GM12878 (cell line): ENCODE data around the gene FNDC3A. TPM values are rescaled to one million over a fixed set of nuclear protein-coding genes. Genes with fewer than 3 reads are reported as not detected.

ENCODE experiments used
- ASH2L ChIP-seq: fragments of 300-600, 200-600 bp; sonication (generic); IDR thresholded peaks from 2 replicates; pipeline ENCODE4 v1.6.1; 2017; ENCODE audit warnings: low read depth, mild to moderate bottlenecking, borderline replicate concordance
- JUNB ChIP-seq: IDR thresholded peaks from 2 replicates; pipeline ENCODE4 v1.6.1; 2016; ENCODE audit warnings: antibody characterized with exemption, mild to moderate bottlenecking
- NFIC ChIP-seq: IDR thresholded peaks from 2 replicates; pipeline ENCODE4 v1.6.1; 2012; ENCODE audit warnings: low read depth, mild to moderate bottlenecking, inconsistent platforms, low read length, moderate library complexity
- NFXL1 ChIP-seq: fragments of 450-650 bp; IDR thresholded peaks from 2 replicates; pipeline ENCODE4 v1.6.1; 2017; ENCODE audit warnings: antibody characterized with exemption, mild to moderate bottlenecking, borderline replicate concordance
- NFYA ChIP-seq: IDR thresholded peaks from 2 replicates; pipeline ENCODE4 v1.6.1; 2011; ENCODE audit warnings: low read depth, mild to moderate bottlenecking, low read length, improper control_type of control experiment, borderline replicate concordance
- NR2C2 ChIP-seq: IDR thresholded peaks from 2 replicates; pipeline ENCODE4 v1.6.1; 2011; ENCODE audit warnings: borderline replicate concordance, low read depth; ENCODE audit not compliant: control insufficient read depth, insufficient read length
- RB1 ChIP-seq: fragments of 450-650 bp; formaldehyde crosslinking; IDR thresholded peaks from 2 replicates; pipeline ENCODE4 v1.6.1; 2017; ENCODE audit warnings: mild to moderate bottlenecking, borderline replicate concordance
- RUNX3 ChIP-seq: IDR thresholded peaks from 2 replicates; pipeline ENCODE4 v1.6.1; 2012; ENCODE audit warnings: low read length, inconsistent platforms
- SIN3A ChIP-seq: IDR thresholded peaks from 2 replicates; pipeline ENCODE4 v1.6.1; 2012; ENCODE audit warnings: low read depth, low read length, improper control_type of control experiment
- SUZ12 ChIP-seq: fragments of 200-600 bp; sonication (generic); IDR thresholded peaks from one replicate; pipeline ENCODE4 v1.6.1; 2018; ENCODE audit warnings: antibody characterized with exemption, mild to moderate bottlenecking; ENCODE audit not compliant: unreplicated experiment
- TBL1XR1 ChIP-seq: IDR thresholded peaks from 2 replicates; pipeline ENCODE4 v1.6.1; 2012; ENCODE audit warnings: low read depth, low read length, improper control_type of control experiment
- ZNF622 ChIP-seq: fragments of 450-650 bp; IDR thresholded peaks from 2 replicates; pipeline ENCODE4 v1.6.1; 2017; ENCODE audit warnings: mild to moderate bottlenecking, inconsistent platforms
- polyA plus RNA-seq, 11 experiments: library from polyadenylated mRNA; depleted of rRNA in 4 of 11; unstranded in 6 of 11; stranded (reverse) in 5 of 11; fragments of >200 nt; fragmentation: Nextera tagmentation in 4 of 11; fragmentation: Illumina TruSeq in 1 of 11; extraction: Ambion mirVana in 4 of 11; extraction: Trizol in 1 of 11; gene quantifications; 1 replicate in 1 of 11; 2 replicates in 10 of 11; pipeline versions ENCODE4 v1.2.1 to v1.2.3, GENCODE V29; 2011 to 2016; ENCODE audit warnings: inconsistent platforms in 2 of 11, missing spikeins in 2 of 11, low read depth in 1 of 11
- total RNA-seq, 4 experiments: library from RNA; depleted of rRNA in 3 of 4; stranded (reverse); fragments of >200 nt in 3 of 4; fragmentation: Illumina TruSeq in 1 of 4; extraction: Trizol in 1 of 4; gene quantifications; 2 replicates each; pipeline versions ENCODE4 v1.2.1 to v1.2.3, GENCODE V29; 2013 to 2021
- TF ChIP-seq, protein P1 (sequence below): fragments of 450-650 bp; IDR thresholded peaks from 2 replicates; pipeline ENCODE4 v1.6.1; 2016; ENCODE audit warnings: mild to moderate bottlenecking
- TF ChIP-seq, protein P2 (sequence below): fragments of 450-650 bp; IDR thresholded peaks from 2 replicates; pipeline ENCODE4 v1.6.1; 2016; ENCODE audit warnings: mild to moderate bottlenecking, moderate library complexity, borderline replicate concordance
- TF ChIP-seq, protein P3 (sequence below): IDR thresholded peaks from 2 replicates; pipeline ENCODE4 v1.6.1; 2011; ENCODE audit warnings: mild to moderate bottlenecking, low read depth, low read length, moderate library complexity; ENCODE audit not compliant: insufficient replicate concordance
- TF ChIP-seq, protein P4 (sequence below): IDR thresholded peaks from 2 replicates; pipeline ENCODE4 v1.6.1; 2011; ENCODE audit warnings: low read depth, mild to moderate bottlenecking, low read length, moderate library complexity, borderline replicate concordance; ENCODE audit errors: extremely low read depth

The FNDC3A gene
- total and polyA plus RNA-seq, 10 of the 15 experiments (the other 5 are each of a cell fraction or from before 2014, with no cell fraction given), result 6.3 to 46.4 (median 22.8) TPM

DNA sequence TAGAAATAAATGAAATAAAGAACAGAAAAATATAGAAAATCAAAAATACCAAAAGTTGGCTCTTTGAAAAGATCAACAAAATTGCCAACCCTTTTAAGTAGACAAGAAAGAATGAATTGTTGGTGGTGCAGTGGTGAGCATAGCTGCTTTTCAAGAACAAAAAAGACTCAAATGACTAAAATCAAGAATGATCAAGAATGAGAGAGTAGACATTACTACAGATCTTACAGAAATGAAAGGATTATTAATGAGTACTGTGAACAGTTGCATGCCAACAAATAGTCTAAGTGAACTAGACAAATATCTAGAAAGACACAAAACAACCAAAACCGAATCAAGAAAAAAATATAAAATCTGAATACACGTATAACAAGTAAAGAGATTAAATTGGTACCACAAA, 53.9 kb downstream of the FNDC3A start (continued):
- TF ChIP-seq, protein P1, sequence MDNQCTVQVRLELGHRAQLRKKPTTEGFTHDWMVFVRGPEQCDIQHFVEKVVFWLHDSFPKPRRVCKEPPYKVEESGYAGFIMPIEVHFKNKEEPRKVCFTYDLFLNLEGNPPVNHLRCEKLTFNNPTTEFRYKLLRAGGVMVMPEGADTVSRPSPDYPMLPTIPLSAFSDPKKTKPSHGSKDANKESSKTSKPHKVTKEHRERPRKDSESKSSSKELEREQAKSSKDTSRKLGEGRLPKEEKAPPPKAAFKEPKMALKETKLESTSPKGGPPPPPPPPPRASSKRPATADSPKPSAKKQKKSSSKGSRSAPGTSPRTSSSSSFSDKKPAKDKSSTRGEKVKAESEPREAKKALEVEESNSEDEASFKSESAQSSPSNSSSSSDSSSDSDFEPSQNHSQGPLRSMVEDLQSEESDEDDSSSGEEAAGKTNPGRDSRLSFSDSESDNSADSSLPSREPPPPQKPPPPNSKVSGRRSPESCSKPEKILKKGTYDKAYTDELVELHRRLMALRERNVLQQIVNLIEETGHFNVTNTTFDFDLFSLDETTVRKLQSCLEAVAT, result no peak
- TF ChIP-seq SUZ12 (no peak), JUNB (peak; percentile 80), NFXL1 (no peak), SIN3A (no peak), NFYA (no peak), RB1 (no peak), RUNX3 (peak; percentile 14; the same call in 1 of the 2 replicates), NFIC (peak; percentile 61; the same call in 1 of the 2 replicates), TBL1XR1 (no peak), ASH2L (no peak), NR2C2 (no peak), ZNF622 (no peak)
- TF ChIP-seq, protein P2, sequence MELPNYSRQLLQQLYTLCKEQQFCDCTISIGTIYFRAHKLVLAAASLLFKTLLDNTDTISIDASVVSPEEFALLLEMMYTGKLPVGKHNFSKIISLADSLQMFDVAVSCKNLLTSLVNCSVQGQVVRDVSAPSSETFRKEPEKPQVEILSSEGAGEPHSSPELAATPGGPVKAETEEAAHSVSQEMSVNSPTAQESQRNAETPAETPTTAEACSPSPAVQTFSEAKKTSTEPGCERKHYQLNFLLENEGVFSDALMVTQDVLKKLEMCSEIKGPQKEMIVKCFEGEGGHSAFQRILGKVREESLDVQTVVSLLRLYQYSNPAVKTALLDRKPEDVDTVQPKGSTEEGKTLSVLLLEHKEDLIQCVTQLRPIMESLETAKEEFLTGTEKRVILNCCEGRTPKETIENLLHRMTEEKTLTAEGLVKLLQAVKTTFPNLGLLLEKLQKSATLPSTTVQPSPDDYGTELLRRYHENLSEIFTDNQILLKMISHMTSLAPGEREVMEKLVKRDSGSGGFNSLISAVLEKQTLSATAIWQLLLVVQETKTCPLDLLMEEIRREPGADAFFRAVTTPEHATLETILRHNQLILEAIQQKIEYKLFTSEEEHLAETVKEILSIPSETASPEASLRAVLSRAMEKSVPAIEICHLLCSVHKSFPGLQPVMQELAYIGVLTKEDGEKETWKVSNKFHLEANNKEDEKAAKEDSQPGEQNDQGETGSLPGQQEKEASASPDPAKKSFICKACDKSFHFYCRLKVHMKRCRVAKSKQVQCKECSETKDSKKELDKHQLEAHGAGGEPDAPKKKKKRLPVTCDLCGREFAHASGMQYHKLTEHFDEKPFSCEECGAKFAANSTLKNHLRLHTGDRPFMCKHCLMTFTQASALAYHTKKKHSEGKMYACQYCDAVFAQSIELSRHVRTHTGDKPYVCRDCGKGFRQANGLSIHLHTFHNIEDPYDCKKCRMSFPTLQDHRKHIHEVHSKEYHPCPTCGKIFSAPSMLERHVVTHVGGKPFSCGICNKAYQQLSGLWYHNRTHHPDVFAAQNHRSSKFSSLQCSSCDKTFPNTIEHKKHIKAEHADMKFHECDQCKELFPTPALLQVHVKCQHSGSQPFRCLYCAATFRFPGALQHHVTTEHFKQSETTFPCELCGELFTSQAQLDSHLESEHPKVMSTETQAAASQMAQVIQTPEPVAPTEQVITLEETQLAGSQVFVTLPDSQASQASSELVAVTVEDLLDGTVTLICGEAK, result no peak
- TF ChIP-seq, protein P3, sequence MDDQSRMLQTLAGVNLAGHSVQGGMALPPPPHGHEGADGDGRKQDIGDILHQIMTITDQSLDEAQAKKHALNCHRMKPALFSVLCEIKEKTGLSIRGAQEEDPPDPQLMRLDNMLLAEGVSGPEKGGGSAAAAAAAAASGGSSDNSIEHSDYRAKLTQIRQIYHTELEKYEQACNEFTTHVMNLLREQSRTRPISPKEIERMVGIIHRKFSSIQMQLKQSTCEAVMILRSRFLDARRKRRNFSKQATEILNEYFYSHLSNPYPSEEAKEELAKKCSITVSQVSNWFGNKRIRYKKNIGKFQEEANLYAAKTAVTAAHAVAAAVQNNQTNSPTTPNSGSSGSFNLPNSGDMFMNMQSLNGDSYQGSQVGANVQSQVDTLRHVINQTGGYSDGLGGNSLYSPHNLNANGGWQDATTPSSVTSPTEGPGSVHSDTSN, result no peak
- TF ChIP-seq, protein P4, sequence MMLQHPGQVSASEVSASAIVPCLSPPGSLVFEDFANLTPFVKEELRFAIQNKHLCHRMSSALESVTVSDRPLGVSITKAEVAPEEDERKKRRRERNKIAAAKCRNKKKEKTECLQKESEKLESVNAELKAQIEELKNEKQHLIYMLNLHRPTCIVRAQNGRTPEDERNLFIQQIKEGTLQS, result no peak
- TF ChIP-seq, all 136 proteins: peak for 4
